Subcutaneous adipose tissue (tissue), 4 donors: ENCODE results near the gene ATAD3A. TPM values are rescaled to one million over a fixed set of nuclear protein-coding genes. Genes with fewer than 3 reads are reported as not detected.

Experiments
- total RNA-seq, 4 donors: library from RNA; depleted of rRNA; stranded (reverse); fragments of >200 nt; gene quantifications; one replicate each; pipeline ENCODE4 v1.1.0, GENCODE V29; 2016
- TF ChIP-seq, protein P1 (sequence below): fragments of 450-650 bp; IDR thresholded peaks from one replicate; pipeline ENCODE4 v1.5.1; 2016; ENCODE audit warnings: low read depth, mild to moderate bottlenecking, control low read depth, antibody characterized with exemption, moderate library complexity

ATAD3A gene
- total RNA-seq, 4 donors from 2014 or later, result 9.3 to 22.6 (median 12.9) TPM

DNA sequence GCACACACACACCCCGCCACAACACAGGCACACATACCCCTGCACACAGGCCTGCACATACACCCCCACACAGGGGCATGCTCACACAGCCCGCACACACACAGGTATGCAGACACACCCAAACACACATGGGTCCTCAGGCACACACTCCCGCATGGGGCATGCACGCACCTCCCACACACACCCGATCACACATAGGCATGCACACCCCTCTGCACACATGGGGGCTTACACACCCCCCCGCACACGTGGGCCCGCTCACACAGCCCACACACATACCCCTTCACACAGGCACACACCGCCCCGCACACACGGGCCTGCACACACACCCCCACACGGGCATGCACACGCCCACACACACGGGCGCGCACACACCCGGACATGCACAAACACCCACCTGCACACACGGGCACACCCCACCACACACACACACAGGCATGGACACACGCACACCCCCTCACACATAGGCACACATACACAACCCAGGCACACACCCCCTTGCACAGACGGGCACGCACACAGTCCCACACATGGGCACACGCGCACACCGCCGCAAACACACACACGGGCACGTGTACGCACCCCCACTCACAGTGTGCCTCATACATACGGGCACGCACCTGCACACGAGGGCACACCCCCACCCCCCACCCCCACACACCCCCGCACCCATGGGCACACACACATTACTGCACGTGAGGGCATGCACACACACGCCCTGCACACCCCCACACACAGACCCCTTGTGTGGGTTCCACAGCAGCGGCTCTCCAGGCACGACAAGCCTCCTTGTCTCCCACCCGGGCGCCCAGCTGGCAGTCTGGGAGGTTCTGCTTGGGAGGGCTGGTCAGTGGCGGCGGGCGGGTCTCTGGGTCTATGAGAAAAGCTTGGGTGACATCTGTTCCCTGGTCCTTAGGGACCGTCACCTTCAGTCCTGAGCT, 32.1 kb upstream of the ATAD3A start:
- TF ChIP-seq, protein P1, sequence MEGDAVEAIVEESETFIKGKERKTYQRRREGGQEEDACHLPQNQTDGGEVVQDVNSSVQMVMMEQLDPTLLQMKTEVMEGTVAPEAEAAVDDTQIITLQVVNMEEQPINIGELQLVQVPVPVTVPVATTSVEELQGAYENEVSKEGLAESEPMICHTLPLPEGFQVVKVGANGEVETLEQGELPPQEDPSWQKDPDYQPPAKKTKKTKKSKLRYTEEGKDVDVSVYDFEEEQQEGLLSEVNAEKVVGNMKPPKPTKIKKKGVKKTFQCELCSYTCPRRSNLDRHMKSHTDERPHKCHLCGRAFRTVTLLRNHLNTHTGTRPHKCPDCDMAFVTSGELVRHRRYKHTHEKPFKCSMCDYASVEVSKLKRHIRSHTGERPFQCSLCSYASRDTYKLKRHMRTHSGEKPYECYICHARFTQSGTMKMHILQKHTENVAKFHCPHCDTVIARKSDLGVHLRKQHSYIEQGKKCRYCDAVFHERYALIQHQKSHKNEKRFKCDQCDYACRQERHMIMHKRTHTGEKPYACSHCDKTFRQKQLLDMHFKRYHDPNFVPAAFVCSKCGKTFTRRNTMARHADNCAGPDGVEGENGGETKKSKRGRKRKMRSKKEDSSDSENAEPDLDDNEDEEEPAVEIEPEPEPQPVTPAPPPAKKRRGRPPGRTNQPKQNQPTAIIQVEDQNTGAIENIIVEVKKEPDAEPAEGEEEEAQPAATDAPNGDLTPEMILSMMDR, result no peak

DNA sequence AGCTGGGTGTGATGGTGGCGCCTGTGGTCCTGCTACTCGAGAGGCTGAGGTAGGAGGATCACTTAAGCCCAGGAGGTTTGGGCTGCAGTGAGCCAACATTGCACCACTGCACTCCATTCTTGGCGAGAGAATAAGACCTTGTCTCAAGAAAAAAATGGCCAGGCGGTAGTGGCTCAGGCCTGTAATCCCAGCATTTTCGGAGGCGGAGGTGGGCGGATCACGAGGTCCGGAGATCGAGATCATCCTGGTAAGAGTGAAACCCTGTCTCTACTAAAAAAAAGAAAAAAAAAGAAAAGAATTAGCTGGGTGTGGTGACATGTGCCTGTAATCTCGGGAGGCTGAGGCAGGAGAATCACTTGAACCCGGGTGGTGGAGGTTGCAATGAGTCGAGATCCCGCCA, 29.1 kb upstream of the ATAD3A start:
- TF ChIP-seq, protein P1, result no peak

DNA sequence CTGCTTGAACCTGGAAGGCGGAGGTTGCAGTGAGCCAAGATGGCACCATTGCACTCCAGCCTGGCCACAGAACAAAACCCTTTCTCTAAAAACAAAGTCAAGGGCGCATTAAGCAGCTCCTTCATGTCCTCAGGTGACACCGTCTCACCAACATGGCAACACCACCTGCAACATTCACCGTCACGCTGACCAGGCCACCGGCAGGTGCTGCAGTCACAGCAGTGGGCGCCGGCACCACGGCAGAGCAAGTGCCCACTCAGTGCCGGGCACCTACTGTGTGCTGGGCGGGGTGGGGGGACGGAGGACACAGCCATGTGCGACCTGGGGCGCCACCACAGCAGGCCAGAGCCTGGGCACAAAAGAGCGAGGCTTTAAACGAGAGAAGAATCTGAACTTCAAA, 28.2 kb upstream of the ATAD3A start:
- TF ChIP-seq, protein P1, result no peak

DNA sequence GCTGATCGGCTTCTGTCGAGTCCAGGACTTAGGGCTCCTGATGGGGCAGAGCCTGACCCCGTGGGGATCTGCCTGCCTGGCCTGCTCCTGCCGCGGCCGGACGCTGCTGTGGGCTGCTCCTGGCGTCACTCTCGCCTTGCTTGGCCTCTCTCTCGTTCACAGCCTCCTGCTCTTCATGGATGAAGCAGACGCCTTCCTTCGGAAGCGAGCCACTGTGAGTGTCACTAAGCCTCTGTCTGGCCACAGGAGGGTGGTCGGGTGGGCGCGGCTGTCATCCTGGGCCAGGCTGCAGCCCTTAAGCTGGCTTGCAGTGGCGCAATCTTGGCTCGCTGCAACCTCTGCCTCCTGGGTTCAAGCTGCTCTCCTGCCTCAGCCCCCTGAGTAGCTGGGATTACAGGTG, 24.3 kb upstream of the ATAD3A start:
- TF ChIP-seq, protein P1, result no peak

DNA sequence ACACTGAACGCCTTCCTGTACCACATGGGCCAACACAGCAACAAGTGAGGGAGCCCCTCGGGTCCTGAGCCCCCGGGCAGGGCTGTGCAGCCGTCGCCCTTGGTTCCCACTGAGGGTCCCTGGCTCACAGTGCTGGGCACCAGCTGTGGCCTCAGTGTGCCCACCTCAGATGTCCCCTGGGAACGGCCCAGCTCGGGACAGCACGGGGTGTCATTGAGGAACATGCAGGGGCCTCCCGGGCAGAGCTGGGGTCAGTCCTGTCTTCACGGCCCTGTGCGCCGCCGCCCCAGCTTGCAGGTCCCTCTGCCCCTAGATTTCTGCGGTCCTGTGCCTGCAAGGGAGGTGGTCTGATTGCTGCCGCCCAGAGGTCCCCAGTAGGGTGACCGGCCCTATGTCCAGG, 22.7 kb upstream of the ATAD3A start:
- TF ChIP-seq, protein P1, result no peak

DNA sequence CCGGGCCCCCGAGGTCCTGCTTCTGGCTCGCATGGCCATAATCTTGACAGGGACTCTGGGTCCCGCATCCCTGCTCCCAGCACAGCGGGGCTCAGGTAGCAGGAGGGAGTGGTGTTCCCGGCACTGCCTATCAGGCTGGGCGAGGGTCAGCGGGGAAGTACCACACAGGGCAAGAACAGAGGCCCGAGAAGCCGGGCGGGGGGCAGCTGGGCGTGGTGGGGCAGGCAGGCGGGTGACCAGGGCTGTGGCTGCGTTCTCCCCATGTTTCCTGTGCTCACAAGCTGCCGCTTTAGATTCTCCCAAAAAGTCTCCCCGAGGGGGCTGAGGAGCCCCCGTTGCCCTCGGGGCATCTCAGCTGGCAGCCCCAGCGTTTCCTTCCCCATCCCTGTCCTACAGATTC, 22.1 kb upstream of the ATAD3A start:
- TF ChIP-seq, protein P1, result no peak

DNA sequence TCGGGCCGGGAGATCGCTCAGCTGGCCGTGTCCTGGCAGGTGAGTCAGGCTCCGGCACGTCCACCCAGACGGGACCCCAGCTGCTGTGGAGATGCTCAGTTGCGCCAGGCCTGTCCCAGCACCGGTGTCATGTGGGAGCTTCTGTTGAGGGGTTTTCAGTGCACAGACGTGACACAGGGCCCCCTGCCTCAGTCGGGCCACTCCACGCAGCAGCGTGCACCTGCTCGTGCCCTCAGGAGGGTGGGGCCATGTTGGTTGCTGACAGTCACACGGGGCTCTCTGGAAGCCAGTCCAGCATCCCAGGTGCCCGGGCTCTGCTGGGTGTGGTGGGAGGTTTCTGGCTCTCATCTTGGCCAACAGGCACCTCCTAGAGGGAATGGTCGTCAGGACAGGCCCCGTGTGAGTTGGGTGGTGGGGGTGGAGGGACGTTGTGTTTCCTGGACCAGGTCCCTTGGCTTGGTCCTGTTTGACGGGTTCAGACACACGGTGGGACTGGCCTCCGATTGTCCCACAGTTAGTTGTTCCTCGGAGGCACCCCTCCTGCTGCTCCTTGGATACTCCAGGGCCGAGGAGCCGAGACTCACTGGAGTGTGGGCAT, 21.2 kb upstream of the ATAD3A start:
- TF ChIP-seq, protein P1, result no peak
